SK-N-SH (cell line): Measurements from ENCODE around the gene CCDC112. TPM values are rescaled to one million over a fixed set of nuclear protein-coding genes. Genes with fewer than 3 reads are reported as not detected.

ENCODE experiments used
- CTCF ChIA-PET: fragments of 300-600, 350-600 bp; formaldehyde crosslinking; extraction: SDS; loops from one replicate; lab custom pipeline; 2021; lab: Yijun Ruan, JAX
- POLR2A ChIA-PET: fragments of 350-600 bp; sonication (Branson Sonifier 250); formaldehyde crosslinking; extraction: SDS; loops from one replicate; lab custom pipeline; 2020; ENCODE audit warnings: antibody characterized with exemption, inconsistent platforms; lab: Yijun Ruan, JAX
- DNase-seq: peaks from one replicate; pipeline ENCODE4 v3.0.0; 2012
- H2AFZ ChIP-seq: fragments of 200-600 bp; sonication (generic); 2 replicates; pipeline ENCODE4 v1.8.1; 2016; ENCODE audit warnings: antibody characterized with exemption, mild to moderate bottlenecking, low read depth
- H3F3A ChIP-seq: fragments of 200-600 bp; sonication (generic); replicated peaks from 2 replicates; pipeline ENCODE3; 2016; ENCODE audit warnings: antibody characterized with exemption, mild to moderate bottlenecking; ENCODE audit not compliant: insufficient read depth
- H3K27ac ChIP-seq, 2 experiments: fragments of 200-500 bp in 1 of 2; fragments of 200-600 bp in 1 of 2; sonication (Bioruptor generic) in 1 of 2; sonication (generic), shearing (Covaris generic) in 1 of 2; 2 replicates each; pipeline versions ENCODE4 v1.5.1 to v1.6.1; 2014 to 2016; ENCODE audit warnings: low read depth in 2 of 2, inconsistent platforms in 1 of 2, low read length in 1 of 2, mild to moderate bottlenecking in 1 of 2, mixed read lengths in 1 of 2
- H3K27me3 ChIP-seq: fragments of 200-600 bp; sonication (generic), shearing (Covaris generic); 2 replicates; pipeline ENCODE4 v1.6.1; 2016; ENCODE audit warnings: mixed run types; ENCODE audit not compliant: insufficient read depth
- H3K36me3 ChIP-seq, 2 experiments: fragments of 200-500 bp in 1 of 2; fragments of 200-600 bp in 1 of 2; sonication (Bioruptor generic) in 1 of 2; sonication (generic) in 1 of 2; replicated peaks in 1 of 2; 2 replicates each; pipeline versions ENCODE3 to v1.5.1; 2014 to 2016; ENCODE audit warnings: low read length in 1 of 2, mild to moderate bottlenecking in 1 of 2; ENCODE audit not compliant: insufficient read depth in 2 of 2, control insufficient read depth in 1 of 2
- H3K4me1 ChIP-seq, 2 experiments: fragments of 200-500 bp in 1 of 2; fragments of 200-600 bp in 1 of 2; sonication (Bioruptor generic) in 1 of 2; sonication (generic), shearing (Covaris generic) in 1 of 2; 2 replicates each; pipeline versions ENCODE4 v1.5.1 to v1.6.1; 2014 to 2016; ENCODE audit warnings: low read depth in 1 of 2, low read length in 1 of 2, mixed run types in 1 of 2; ENCODE audit not compliant: insufficient read depth in 2 of 2, control insufficient read depth in 1 of 2
- H3K4me2 ChIP-seq: fragments of 200-600 bp; sonication (generic), shearing (Covaris generic); 2 replicates; pipeline ENCODE4 v1.6.1; 2017; ENCODE audit warnings: mixed run types
- H3K4me3 ChIP-seq, 2 experiments: fragments of 200-500 bp in 1 of 2; fragments of 200-600 bp in 1 of 2; sonication (Bioruptor generic) in 1 of 2; sonication (generic), shearing (Covaris generic) in 1 of 2; 2 replicates each; pipeline versions ENCODE4 v1.5.1 to v1.8.1; 2014 to 2016; ENCODE audit warnings: low read depth in 2 of 2, inconsistent platforms in 1 of 2, low read length in 1 of 2, mild to moderate bottlenecking in 1 of 2, mixed read lengths in 1 of 2, moderate library complexity in 1 of 2
- H3K79me2 ChIP-seq: fragments of 200-600 bp; sonication (generic); 2 replicates; pipeline ENCODE4 v1.8.1; 2017; ENCODE audit warnings: mild to moderate bottlenecking; ENCODE audit not compliant: insufficient read depth
- H3K9ac ChIP-seq: fragments of 200-600 bp; sonication (generic); 2 replicates; pipeline ENCODE4 v1.6.1; 2017; ENCODE audit warnings: mixed run types
- H3K9me2 ChIP-seq: fragments of 200-600 bp; sonication (generic); 2 replicates; pipeline ENCODE4 v1.6.1; 2017; ENCODE audit warnings: mixed run types
- H3K9me3 ChIP-seq: fragments of 200-600 bp; sonication (generic); 2 replicates; pipeline ENCODE4 v1.6.1; 2017; ENCODE audit warnings: mixed run types, mild to moderate bottlenecking, moderate library complexity
- H4K20me1 ChIP-seq: fragments of 200-600 bp; sonication (generic); 2 replicates; pipeline ENCODE4 v1.6.1; 2017; ENCODE audit warnings: mild to moderate bottlenecking, mixed run types; ENCODE audit not compliant: insufficient read depth
- CTCF ChIP-seq: fragments of 200-600 bp; sonication (generic); IDR thresholded peaks from 2 replicates; pipeline ENCODE4 v1.6.1; 2017; ENCODE audit warnings: antibody characterized with exemption, mild to moderate bottlenecking, moderate library complexity
- ELF1 ChIP-seq: IDR thresholded peaks from 2 replicates; pipeline ENCODE4 v1.4.0; 2012
- EP300 ChIP-seq, 2 experiments: IDR thresholded peaks; 2 replicates each; pipeline versions ENCODE4 v1.4.0 to v1.6.1; 2012; ENCODE audit warnings: borderline replicate concordance in 1 of 2, low read depth in 1 of 2, low read length in 1 of 2
- EZH2phosphoT487 ChIP-seq: fragments of 200-600 bp; sonication (generic); IDR thresholded peaks from 2 replicates; pipeline ENCODE4 v1.6.1; 2017; ENCODE audit warnings: low read depth, mixed run types, mild to moderate bottlenecking, antibody characterized with exemption, moderate library complexity, borderline replicate concordance
- FOXJ3 ChIP-seq: sonication (generic); formaldehyde crosslinking; IDR thresholded peaks from 2 replicates; pipeline ENCODE4 v1.5.1; 2020; ENCODE audit warnings: mild to moderate bottlenecking, missing genetic modification reagents
- FOXM1 ChIP-seq: IDR thresholded peaks from 2 replicates; pipeline ENCODE4 v1.4.0; 2012; ENCODE audit warnings: low read depth, mild to moderate bottlenecking
- GATA2 ChIP-seq: sonication (generic); formaldehyde crosslinking; IDR thresholded peaks from 2 replicates; pipeline ENCODE4 v1.5.0; 2020; ENCODE audit warnings: mild to moderate bottlenecking, missing genetic modification reagents
- NFIC ChIP-seq: IDR thresholded peaks from 2 replicates; pipeline ENCODE4 v1.4.0; 2012; ENCODE audit warnings: borderline replicate concordance
- NRF1 ChIP-seq: IDR thresholded peaks from 2 replicates; pipeline ENCODE4 v1.6.1; 2012; ENCODE audit warnings: low read depth, mild to moderate bottlenecking, low read length
- POLR2AphosphoS5 ChIP-seq: IDR thresholded peaks from 2 replicates; pipeline ENCODE4 v1.6.1; 2012; ENCODE audit warnings: low read depth, low read length
- SIN3A ChIP-seq: IDR thresholded peaks from 2 replicates; pipeline ENCODE4 v1.6.1; 2012; ENCODE audit warnings: low read depth, mild to moderate bottlenecking, low read length, moderate library complexity, borderline replicate concordance
- SMC3 ChIP-seq: IDR thresholded peaks from 2 replicates; pipeline ENCODE4 v1.6.1; 2012; ENCODE audit warnings: low read depth, low read length, improper control_type of control experiment
- TAF1 ChIP-seq: IDR thresholded peaks from 2 replicates; pipeline ENCODE4 v1.6.1; 2012; ENCODE audit warnings: low read depth, mild to moderate bottlenecking, low read length, moderate library complexity, borderline replicate concordance
- USF1 ChIP-seq: IDR thresholded peaks from 2 replicates; pipeline ENCODE4 v1.4.0; 2012; ENCODE audit warnings: low read depth, borderline replicate concordance
- USF2 ChIP-seq: fragments of 150-350 bp; IDR thresholded peaks from 2 replicates; pipeline ENCODE4 v1.6.1; 2017; ENCODE audit warnings: antibody characterized with exemption, low read length, low read depth, borderline replicate concordance
- YY1 ChIP-seq: IDR thresholded peaks from 2 replicates; pipeline ENCODE4 v1.4.0; 2012; ENCODE audit warnings: low read depth, mild to moderate bottlenecking
- WGBS: methylation state at CpG from one replicate; pipeline ENCODE4 v1.1.6; 2017; ENCODE audit warnings: low lambda C conversion rate; 5-methylcytosine and 5-hydroxymethylcytosine counted together
- polyA plus RNA-seq, 3 experiments: library from polyadenylated mRNA; depleted of rRNA; stranded (reverse); fragments of >200 nt; gene quantifications; 2 replicates each; pipeline ENCODE4 v1.2.3, GENCODE V29; 2012
- TF ChIP-seq, protein P1 (sequence below): fragments of 150-350 bp; IDR thresholded peaks from 2 replicates; pipeline ENCODE4 v1.6.1; 2016; ENCODE audit warnings: mild to moderate bottlenecking, low read depth, low read length
- TF ChIP-seq, protein P2 (sequence below): IDR thresholded peaks from 2 replicates; pipeline ENCODE4 v1.4.0; 2012; ENCODE audit warnings: low read depth
- TF ChIP-seq, protein P3 (sequence below): IDR thresholded peaks from 2 replicates; pipeline ENCODE4 v1.4.0; 2012; ENCODE audit warnings: low read depth, borderline replicate concordance

CCDC112 gene
- polyA plus RNA-seq, 1 of the 3 experiments (the other 2 are of a cell fraction): 2.3 TPM

DNA sequence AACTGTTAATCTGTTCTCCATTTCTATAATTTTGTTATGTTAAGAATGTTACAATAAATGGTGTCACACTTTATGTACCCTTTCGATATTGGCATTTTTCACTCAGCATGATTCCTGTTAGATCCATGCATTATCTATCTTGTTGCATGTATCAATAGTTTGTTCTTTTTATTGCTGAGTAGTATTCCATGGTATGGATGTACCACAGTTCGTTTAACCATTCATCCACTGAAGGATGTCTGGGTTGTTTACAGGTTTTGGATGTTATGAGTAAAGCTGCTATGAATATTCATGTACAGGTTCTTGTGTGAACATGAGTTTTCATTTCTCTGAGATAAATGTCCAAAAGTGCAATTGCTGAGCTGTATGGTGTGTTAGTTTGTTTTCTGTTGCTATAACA is 26.3 kb upstream of the CCDC112 start:
- Histone ChIP-seq H3K36me3 (no peaks in the 10 kb centered on the region), H3K27me3 (no peaks in the 10 kb centered on the region), H3K4me2 (no peak overlapping the region), H4K20me1 (no peaks in the 10 kb centered on the region), H3K79me2 (no peaks in the 10 kb centered on the region), H3K4me3 (no peak overlapping the region), H3K27ac (no peak overlapping the region), H2AFZ (no peak overlapping the region), H3F3A (no peaks in the 10 kb centered on the region), H3K9me3 (no peaks in the 10 kb centered on the region), H3K9ac (no peak overlapping the region), H3K9me2 (no peaks in the 10 kb centered on the region), H3K4me1 (no peaks in the 10 kb centered on the region; a peak in 2 of 4 replicates)
- WGBS: 46% methylated on average over 2 of the region's 2 CpGs
- TF ChIP-seq FOXM1 (no peak), USF2 (no peak), EP300 (IDR thresholded peaks at IDR 0.05; ENCODE audit: borderline replicate concordance in 1 of 2, low read depth in 1 of 2, low read length in 1 of 2) (no peak), NFIC (no peak)
- TF ChIP-seq, protein P1, sequence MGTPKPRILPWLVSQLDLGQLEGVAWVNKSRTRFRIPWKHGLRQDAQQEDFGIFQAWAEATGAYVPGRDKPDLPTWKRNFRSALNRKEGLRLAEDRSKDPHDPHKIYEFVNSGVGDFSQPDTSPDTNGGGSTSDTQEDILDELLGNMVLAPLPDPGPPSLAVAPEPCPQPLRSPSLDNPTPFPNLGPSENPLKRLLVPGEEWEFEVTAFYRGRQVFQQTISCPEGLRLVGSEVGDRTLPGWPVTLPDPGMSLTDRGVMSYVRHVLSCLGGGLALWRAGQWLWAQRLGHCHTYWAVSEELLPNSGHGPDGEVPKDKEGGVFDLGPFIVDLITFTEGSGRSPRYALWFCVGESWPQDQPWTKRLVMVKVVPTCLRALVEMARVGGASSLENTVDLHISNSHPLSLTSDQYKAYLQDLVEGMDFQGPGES: no peak
- ChIA-PET CTCF (no interaction called here), POLR2A (no interaction called here)
- no peak for DNase-seq

DNA sequence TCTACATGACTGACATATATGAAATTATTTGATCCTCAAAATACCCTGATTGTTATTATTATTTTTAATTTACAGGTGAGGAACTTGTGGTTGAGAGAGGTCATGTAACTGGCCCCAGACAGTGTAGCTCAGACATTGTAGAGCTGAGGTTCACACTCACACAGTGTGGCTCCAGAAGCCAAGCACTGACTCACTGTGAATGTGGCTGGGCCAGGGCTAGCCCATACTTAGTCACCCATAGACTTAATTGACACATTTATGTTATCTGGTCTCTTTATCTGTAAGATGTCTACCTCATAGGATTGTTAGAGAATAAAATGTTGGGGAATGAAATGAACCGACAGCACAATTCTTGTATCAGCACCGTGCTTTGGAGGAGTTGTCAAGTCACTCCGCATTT is 24.9 kb upstream of the CCDC112 start:
- no peak overlapping the region for H2AFZ ChIP-seq
- 78% methylated on average over 3 of the region's 3 CpGs for WGBS
- no peak for DNase-seq
- no peak overlapping the region for H3K4me2 ChIP-seq
- H3K27ac ChIP-seq: no peak overlapping the region
- H3K79me2 ChIP-seq: no peaks in the 10 kb centered on the region
- no peaks in the 10 kb centered on the region for H3K27me3 ChIP-seq
- ChIA-PET POLR2A (no interaction called here), CTCF (no interaction called here)
- H3K9me3 ChIP-seq: no peaks in the 10 kb centered on the region
- H3F3A ChIP-seq: no peaks in the 10 kb centered on the region
- no peaks in the 10 kb centered on the region for H4K20me1 ChIP-seq
- no peaks in the 10 kb centered on the region for H3K36me3 ChIP-seq
- H3K4me1 ChIP-seq: no peaks in the 10 kb centered on the region; a peak in 2 of 4 replicates
- H3K4me3 ChIP-seq: no peak overlapping the region
- no peak overlapping the region for H3K9ac ChIP-seq
- H3K9me2 ChIP-seq: no peaks in the 10 kb centered on the region
- TF ChIP-seq, protein P2, sequence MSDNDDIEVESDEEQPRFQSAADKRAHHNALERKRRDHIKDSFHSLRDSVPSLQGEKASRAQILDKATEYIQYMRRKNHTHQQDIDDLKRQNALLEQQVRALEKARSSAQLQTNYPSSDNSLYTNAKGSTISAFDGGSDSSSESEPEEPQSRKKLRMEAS: no peak
- TF ChIP-seq NFIC: no peak
- TF ChIP-seq FOXJ3: no peak
- no peak for TF ChIP-seq YY1
- TF ChIP-seq NRF1: no peak
- no peak for TF ChIP-seq USF1
- no peak for TF ChIP-seq TAF1
- TF ChIP-seq SIN3A: no peak
- no peak for TF ChIP-seq EP300 (IDR thresholded peaks at IDR 0.05; ENCODE audit: borderline replicate concordance in 1 of 2, low read depth in 1 of 2, low read length in 1 of 2)
- no peak for TF ChIP-seq CTCF
- no peak for TF ChIP-seq EZH2phosphoT487
- TF ChIP-seq ELF1: no peak
- TF ChIP-seq, protein P1: no peak
- no peak for TF ChIP-seq GATA2
- TF ChIP-seq POLR2AphosphoS5: no peak
- no peak for TF ChIP-seq SMC3
- TF ChIP-seq, protein P3, sequence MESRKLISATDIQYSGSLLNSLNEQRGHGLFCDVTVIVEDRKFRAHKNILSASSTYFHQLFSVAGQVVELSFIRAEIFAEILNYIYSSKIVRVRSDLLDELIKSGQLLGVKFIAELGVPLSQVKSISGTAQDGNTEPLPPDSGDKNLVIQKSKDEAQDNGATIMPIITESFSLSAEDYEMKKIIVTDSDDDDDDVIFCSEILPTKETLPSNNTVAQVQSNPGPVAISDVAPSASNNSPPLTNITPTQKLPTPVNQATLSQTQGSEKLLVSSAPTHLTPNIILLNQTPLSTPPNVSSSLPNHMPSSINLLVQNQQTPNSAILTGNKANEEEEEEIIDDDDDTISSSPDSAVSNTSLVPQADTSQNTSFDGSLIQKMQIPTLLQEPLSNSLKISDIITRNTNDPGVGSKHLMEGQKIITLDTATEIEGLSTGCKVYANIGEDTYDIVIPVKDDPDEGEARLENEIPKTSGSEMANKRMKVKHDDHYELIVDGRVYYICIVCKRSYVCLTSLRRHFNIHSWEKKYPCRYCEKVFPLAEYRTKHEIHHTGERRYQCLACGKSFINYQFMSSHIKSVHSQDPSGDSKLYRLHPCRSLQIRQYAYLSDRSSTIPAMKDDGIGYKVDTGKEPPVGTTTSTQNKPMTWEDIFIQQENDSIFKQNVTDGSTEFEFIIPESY: no peak
